Neural progenitor cell (in vitro differentiated cells): ENCODE measurements around the gene MIF4GD. TPM values are rescaled to one million over a fixed set of nuclear protein-coding genes. Genes with fewer than 3 reads are reported as not detected.

Source experiments
- DNase-seq: peaks from one replicate; pipeline ENCODE4 v3.0.0-alpha.2; 2016; ENCODE audit warnings: low spot score
- H2AFZ ChIP-seq: fragments of 200-600 bp; sonication (generic); replicated peaks from 2 replicates; pipeline ENCODE4 v1.6.1; 2016; ENCODE audit warnings: antibody characterized with exemption
- H3F3A ChIP-seq: fragments of 200-600 bp; sonication (generic); 2 replicates; pipeline ENCODE4 v1.6.1; 2016; ENCODE audit warnings: antibody characterized with exemption, low read depth
- H3K27ac ChIP-seq: fragments of 200-600 bp; sonication (generic); 2 replicates; pipeline ENCODE4 v1.5.1; 2016; ENCODE audit warnings: mild to moderate bottlenecking
- H3K27me3 ChIP-seq: fragments of 200-600 bp; sonication (generic); 2 replicates; pipeline ENCODE4 v1.6.1; 2016; ENCODE audit warnings: mild to moderate bottlenecking, moderate library complexity
- H3K36me3 ChIP-seq: fragments of 200-600 bp; sonication (generic); 2 replicates; pipeline ENCODE4 v1.5.1; 2016
- H3K4me1 ChIP-seq: fragments of 200-600 bp; sonication (generic); 2 replicates; pipeline ENCODE4 v1.6.1; 2016; ENCODE audit warnings: mixed run types
- H3K4me2 ChIP-seq: fragments of 200-600 bp; sonication (generic); 2 replicates; pipeline ENCODE4 v1.6.1; 2016
- H3K4me3 ChIP-seq: fragments of 200-600 bp; sonication (generic); 2 replicates; pipeline ENCODE4 v1.5.1; 2016
- H3K79me2 ChIP-seq: fragments of 200-600 bp; sonication (generic); 2 replicates; pipeline ENCODE4 v1.6.1; 2016; ENCODE audit warnings: low read depth
- H3K9ac ChIP-seq: fragments of 200-600 bp; sonication (generic); 2 replicates; pipeline ENCODE4 v1.6.1; 2016
- H3K9me3 ChIP-seq: fragments of 200-600 bp; sonication (generic); 2 replicates; pipeline ENCODE4 v1.5.1; 2016; ENCODE audit warnings: low read depth
- H4K20me1 ChIP-seq: fragments of 200-600 bp; sonication (generic); 2 replicates; pipeline ENCODE4 v1.6.1; 2016; ENCODE audit warnings: low read depth
- H3K27ac Mint-ChIP-seq: 3 replicates; pipeline ENCODE4 v1.8.0; 2021; ENCODE audit warnings: mixed read lengths
- H3K27me3 Mint-ChIP-seq: 2 replicates; pipeline ENCODE4 v1.8.0; 2022; ENCODE audit warnings: low read depth, mild to moderate bottlenecking, inconsistent platforms, moderate library complexity, mixed read lengths; ENCODE audit not compliant: insufficient read depth
- H3K36me3 Mint-ChIP-seq: 3 replicates; pipeline ENCODE4 v1.8.0; 2021; ENCODE audit warnings: mixed read lengths
- H3K4me1 Mint-ChIP-seq: 3 replicates; pipeline ENCODE4 v1.8.0; 2021; ENCODE audit warnings: mixed read lengths
- H3K4me3 Mint-ChIP-seq: 3 replicates; pipeline ENCODE4 v1.8.0; 2021; ENCODE audit warnings: mild to moderate bottlenecking, moderate library complexity, mixed read lengths
- H3K9me3 Mint-ChIP-seq: 3 replicates; pipeline ENCODE4 v1.8.0; 2020; ENCODE audit warnings: mixed read lengths
- EZH2 ChIP-seq: fragments of 200-600 bp; sonication (generic); IDR thresholded peaks from 2 replicates; pipeline ENCODE4 v1.6.1; 2017; ENCODE audit warnings: antibody characterized with exemption, mild to moderate bottlenecking, moderate library complexity
- EZH2phosphoT487 ChIP-seq: fragments of 200-600 bp; sonication (generic); IDR thresholded peaks from 2 replicates; pipeline ENCODE4 v1.6.1; 2017; ENCODE audit warnings: antibody characterized with exemption
- total RNA-seq: library from RNA; depleted of rRNA; stranded (reverse); fragments of >200 nt; gene quantifications from 2 replicates; pipeline ENCODE4 v1.2.3, GENCODE V29; 2015; ENCODE audit warnings: low replicate concordance
- TF ChIP-seq, protein P1 (sequence below): fragments of 200-600 bp; sonication (generic); IDR thresholded peaks from 2 replicates; pipeline ENCODE4 v1.5.1; 2017; ENCODE audit warnings: antibody characterized with exemption, mild to moderate bottlenecking

The MIF4GD gene
- total RNA-seq, 1 donor from 2014 or later, result 17.7 TPM

- Histone ChIP-seq H3F3A (no peaks in the 10 kb centered on the region), H3K9ac (no peak overlapping the region), H3K36me3 (no peaks in the 10 kb centered on the region), H3K4me3 (no peak overlapping the region), H3K4me2 (no peak overlapping the region), H2AFZ (no peak overlapping the region), H4K20me1 (no peaks in the 10 kb centered on the region), H3K79me2 (no peaks in the 10 kb centered on the region), H3K9me3 (no peaks in the 10 kb centered on the region), H3K27ac (no peak overlapping the region), H3K4me1 (no peaks in the 10 kb centered on the region), H3K27me3 (no peaks in the 10 kb centered on the region)
- TF ChIP-seq, protein P1, sequence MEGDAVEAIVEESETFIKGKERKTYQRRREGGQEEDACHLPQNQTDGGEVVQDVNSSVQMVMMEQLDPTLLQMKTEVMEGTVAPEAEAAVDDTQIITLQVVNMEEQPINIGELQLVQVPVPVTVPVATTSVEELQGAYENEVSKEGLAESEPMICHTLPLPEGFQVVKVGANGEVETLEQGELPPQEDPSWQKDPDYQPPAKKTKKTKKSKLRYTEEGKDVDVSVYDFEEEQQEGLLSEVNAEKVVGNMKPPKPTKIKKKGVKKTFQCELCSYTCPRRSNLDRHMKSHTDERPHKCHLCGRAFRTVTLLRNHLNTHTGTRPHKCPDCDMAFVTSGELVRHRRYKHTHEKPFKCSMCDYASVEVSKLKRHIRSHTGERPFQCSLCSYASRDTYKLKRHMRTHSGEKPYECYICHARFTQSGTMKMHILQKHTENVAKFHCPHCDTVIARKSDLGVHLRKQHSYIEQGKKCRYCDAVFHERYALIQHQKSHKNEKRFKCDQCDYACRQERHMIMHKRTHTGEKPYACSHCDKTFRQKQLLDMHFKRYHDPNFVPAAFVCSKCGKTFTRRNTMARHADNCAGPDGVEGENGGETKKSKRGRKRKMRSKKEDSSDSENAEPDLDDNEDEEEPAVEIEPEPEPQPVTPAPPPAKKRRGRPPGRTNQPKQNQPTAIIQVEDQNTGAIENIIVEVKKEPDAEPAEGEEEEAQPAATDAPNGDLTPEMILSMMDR, result no peak
- no peak for TF ChIP-seq EZH2phosphoT487
- no peak for TF ChIP-seq EZH2
- Mint-ChIP-seq H3K4me3 (no peak overlapping the region), H3K27ac (no peak overlapping the region), H3K9me3 (no peaks in the 10 kb centered on the region), H3K4me1 (no peaks in the 10 kb centered on the region), H3K27me3 (no peaks in the 10 kb centered on the region), H3K36me3 (peaks cover 35% of the 10 kb centered on the region)
- DNase-seq, result no peak
Observed at GRCh38 chr17:75228305-75228704, 42.7 kb downstream of the MIF4GD start.

GRCh38 chr17:75227729-75228128, 43.3 kb downstream of the MIF4GD start:
- Mint-ChIP-seq H3K4me3 (no peak overlapping the region), H3K27ac (no peak overlapping the region), H3K36me3 (peaks cover 34% of the 10 kb centered on the region), H3K4me1 (no peaks in the 10 kb centered on the region), H3K27me3 (no peaks in the 10 kb centered on the region), H3K9me3 (no peaks in the 10 kb centered on the region)
- Histone ChIP-seq H3K79me2 (no peaks in the 10 kb centered on the region), H3K36me3 (no peaks in the 10 kb centered on the region), H2AFZ (no peak overlapping the region), H3K4me3 (no peak overlapping the region), H3K4me1 (no peaks in the 10 kb centered on the region), H3K9ac (no peak overlapping the region), H3K27me3 (no peaks in the 10 kb centered on the region), H3F3A (no peaks in the 10 kb centered on the region), H3K27ac (no peak overlapping the region), H3K9me3 (no peaks in the 10 kb centered on the region), H4K20me1 (no peaks in the 10 kb centered on the region), H3K4me2 (no peak overlapping the region)
- TF ChIP-seq EZH2 (no peak), EZH2phosphoT487 (no peak)
- TF ChIP-seq, protein P1, result no peak
- DNase-seq, result no peak

DNA sequence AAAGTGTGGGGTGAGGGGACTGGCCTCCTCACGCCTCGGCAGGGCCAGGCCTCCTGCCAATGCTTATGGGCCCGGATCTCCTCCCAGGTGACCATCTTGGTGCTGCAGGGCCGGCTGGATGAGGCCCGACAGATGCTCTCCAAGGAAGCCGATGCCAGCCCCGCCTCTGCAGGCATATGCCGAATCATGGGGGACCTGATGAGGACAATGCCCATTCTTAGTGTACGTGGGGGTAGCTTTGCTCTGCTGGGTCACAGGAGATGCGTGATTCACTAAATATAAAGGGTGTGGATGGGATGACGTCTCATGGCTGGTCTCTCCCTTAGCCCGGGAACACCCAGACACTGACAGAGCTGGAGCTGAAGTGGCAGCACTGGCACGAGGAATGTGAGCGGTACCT, 46.0 kb downstream of the MIF4GD start:
- no peaks in the 10 kb centered on the region for H4K20me1 ChIP-seq
- H3K9me3 Mint-ChIP-seq, result no peaks in the 10 kb centered on the region
- no peak overlapping the region for H3K4me3 ChIP-seq
- no peak overlapping the region for H3K27ac ChIP-seq
- no peak for TF ChIP-seq EZH2phosphoT487
- TF ChIP-seq, protein P1, result no peak
- TF ChIP-seq EZH2, result no peak
- H3K4me2 ChIP-seq, result no peak overlapping the region
- H3K9ac ChIP-seq, result no peak overlapping the region
- H3K79me2 ChIP-seq, result no peaks in the 10 kb centered on the region
- H3K4me1 ChIP-seq, result no peaks in the 10 kb centered on the region
- H3K27me3 ChIP-seq, result no peaks in the 10 kb centered on the region
- H3K4me1 Mint-ChIP-seq, result no peaks in the 10 kb centered on the region
- no peaks in the 10 kb centered on the region for H3K27me3 Mint-ChIP-seq
- no peaks in the 10 kb centered on the region for H3K9me3 ChIP-seq
- no peak overlapping the region for H3K27ac Mint-ChIP-seq
- no peaks in the 10 kb centered on the region for H3K36me3 ChIP-seq
- no peaks in the 10 kb centered on the region for H3F3A ChIP-seq
- DNase-seq, result no peak
- no peak overlapping the region for H3K4me3 Mint-ChIP-seq
- no peak overlapping the region for H2AFZ ChIP-seq
- peaks cover 31% of the 10 kb centered on the region for H3K36me3 Mint-ChIP-seq

GRCh38 chr17:75219815-75220214, 51.2 kb downstream of the MIF4GD start:
- peaks cover 8% of the 10 kb centered on the region for H4K20me1 ChIP-seq
- H3K4me1 Mint-ChIP-seq, result peaks cover 11% of the 10 kb centered on the region
- H3K27ac ChIP-seq, result no peak overlapping the region
- H3K79me2 ChIP-seq, result no peaks in the 10 kb centered on the region
- TF ChIP-seq EZH2phosphoT487, result no peak
- TF ChIP-seq, protein P1, result no peak
- TF ChIP-seq EZH2, result no peak
- H3K4me3 ChIP-seq, result no peak overlapping the region
- no peak overlapping the region for H3K9ac ChIP-seq
- H3K27me3 ChIP-seq, result no peaks in the 10 kb centered on the region
- no peak overlapping the region for H2AFZ ChIP-seq
- H3K27me3 Mint-ChIP-seq, result no peaks in the 10 kb centered on the region
- H3F3A ChIP-seq, result no peaks in the 10 kb centered on the region
- H3K4me1 ChIP-seq, result no peaks in the 10 kb centered on the region
- no peak overlapping the region for H3K4me2 ChIP-seq
- no peaks in the 10 kb centered on the region for H3K9me3 Mint-ChIP-seq
- H3K9me3 ChIP-seq, result no peaks in the 10 kb centered on the region
- H3K36me3 ChIP-seq, result no peaks in the 10 kb centered on the region
- no peak for DNase-seq
- H3K36me3 Mint-ChIP-seq, result peaks cover 34% of the 10 kb centered on the region
- H3K4me3 Mint-ChIP-seq, result no peak overlapping the region
- H3K27ac Mint-ChIP-seq, result no peak overlapping the region
